Measurements from ENCODE around the gene CTXND1.

CTXND1 gene

GRCh38 chr15:80259942-80260510 is 8.0 kb upstream of the CTXND1 start:
- no peak overlapping the region for H3K4me2 ChIP-seq (ENCODE audit: low read depth, low read length, poor library complexity, severe bottlenecking)
- H3K27me3 ChIP-seq (ENCODE audit: insufficient read depth, low read length, poor library complexity, severe bottlenecking) = no peaks in the 10 kb centered on the region
- no peak overlapping the region for H2AFZ ChIP-seq (ENCODE audit: low read length)

DNA sequence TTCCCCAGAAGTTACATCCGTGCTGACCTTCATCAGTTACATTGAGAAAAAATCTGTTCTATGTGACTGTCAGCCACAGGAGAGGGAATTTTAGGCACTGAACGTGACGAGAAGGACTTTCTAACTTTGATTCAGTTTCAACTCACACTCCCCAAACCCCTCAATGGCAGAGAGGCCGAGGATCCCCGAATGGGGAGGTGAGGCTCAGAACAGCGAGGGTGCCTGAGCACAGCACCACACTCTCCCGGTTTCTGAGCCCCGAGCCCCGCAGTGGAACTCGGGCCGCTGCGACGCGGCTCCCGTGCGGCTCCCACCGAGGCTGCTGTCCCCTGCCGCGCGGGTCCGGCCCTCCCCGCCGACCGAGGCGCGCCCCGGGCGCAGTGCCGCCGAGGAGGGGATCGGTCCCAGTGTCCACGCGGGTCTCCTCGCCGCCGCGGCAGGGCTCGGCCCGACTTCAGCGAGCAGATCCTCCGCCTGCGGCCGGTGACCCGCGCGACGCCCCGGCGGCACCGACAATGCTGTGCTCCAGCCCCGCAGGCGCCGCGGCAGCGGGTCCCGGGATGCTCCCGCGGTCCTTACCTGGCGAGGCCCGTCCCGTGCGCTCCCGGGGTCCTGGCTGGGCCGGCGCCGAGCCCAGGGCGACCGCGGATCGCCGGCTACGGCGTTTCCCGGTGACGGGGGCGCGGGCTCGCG is 439 bp downstream of the CTXND1 start:
- no peaks in the 10 kb centered on the region for H3K27me3 ChIP-seq (ENCODE audit: insufficient read depth, low read length, poor library complexity, severe bottlenecking)
- H3K4me1 ChIP-seq (ENCODE audit: insufficient read depth, low read length, poor library complexity, severe bottlenecking) = no peaks in the 10 kb centered on the region
- H3K9me3 ChIP-seq (ENCODE audit: insufficient read depth, low read depth, low read length) = no peaks in the 10 kb centered on the region
- H3K4me3 ChIP-seq (ENCODE audit: low read length, poor library complexity, severe bottlenecking) = no peak overlapping the region
- no peak overlapping the region for H2AFZ ChIP-seq (ENCODE audit: low read length)
- no peak overlapping the region for H3K4me2 ChIP-seq (ENCODE audit: low read depth, low read length, poor library complexity, severe bottlenecking)
- no peaks in the 10 kb centered on the region for H3F3A ChIP-seq (ENCODE audit: low read depth)
- H3K9ac ChIP-seq (ENCODE audit: low read depth, low read length, poor library complexity, severe bottlenecking) = no peak overlapping the region
- no peaks in the 10 kb centered on the region for H3K36me3 ChIP-seq (ENCODE audit: insufficient read depth, low read length)
- no peaks in the 10 kb centered on the region for H4K20me1 ChIP-seq (ENCODE audit: insufficient read depth, low read length, poor library complexity, severe bottlenecking)
- H3K9me2 ChIP-seq (replicated peaks; ENCODE audit: low read depth, low read length) = no peaks in the 10 kb centered on the region
- H3K79me2 ChIP-seq (ENCODE audit: insufficient read depth, low read length) = no peaks in the 10 kb centered on the region
- TF ChIP-seq EZH2phosphoT487 (IDR thresholded peaks at IDR 0.05; ENCODE audit: borderline replicate concordance) = no peak
- TF ChIP-seq, protein P1, sequence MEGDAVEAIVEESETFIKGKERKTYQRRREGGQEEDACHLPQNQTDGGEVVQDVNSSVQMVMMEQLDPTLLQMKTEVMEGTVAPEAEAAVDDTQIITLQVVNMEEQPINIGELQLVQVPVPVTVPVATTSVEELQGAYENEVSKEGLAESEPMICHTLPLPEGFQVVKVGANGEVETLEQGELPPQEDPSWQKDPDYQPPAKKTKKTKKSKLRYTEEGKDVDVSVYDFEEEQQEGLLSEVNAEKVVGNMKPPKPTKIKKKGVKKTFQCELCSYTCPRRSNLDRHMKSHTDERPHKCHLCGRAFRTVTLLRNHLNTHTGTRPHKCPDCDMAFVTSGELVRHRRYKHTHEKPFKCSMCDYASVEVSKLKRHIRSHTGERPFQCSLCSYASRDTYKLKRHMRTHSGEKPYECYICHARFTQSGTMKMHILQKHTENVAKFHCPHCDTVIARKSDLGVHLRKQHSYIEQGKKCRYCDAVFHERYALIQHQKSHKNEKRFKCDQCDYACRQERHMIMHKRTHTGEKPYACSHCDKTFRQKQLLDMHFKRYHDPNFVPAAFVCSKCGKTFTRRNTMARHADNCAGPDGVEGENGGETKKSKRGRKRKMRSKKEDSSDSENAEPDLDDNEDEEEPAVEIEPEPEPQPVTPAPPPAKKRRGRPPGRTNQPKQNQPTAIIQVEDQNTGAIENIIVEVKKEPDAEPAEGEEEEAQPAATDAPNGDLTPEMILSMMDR (conservative IDR thresholded peaks at IDR 0.05; ENCODE audit: low read length) = no peak

More at GRCh38 chr15:80259942-80260510, 8.0 kb upstream of the CTXND1 start:
- Histone ChIP-seq H3K9me3 (ENCODE audit: insufficient read depth, low read depth, low read length) (0 out of 2 replicates have a peak, but pooled peaks cover 3% of the 10 kb centered on the region), H3K9ac (ENCODE audit: low read depth, low read length, poor library complexity, severe bottlenecking) (no peak overlapping the region), H4K20me1 (ENCODE audit: insufficient read depth, low read length, poor library complexity, severe bottlenecking) (no peaks in the 10 kb centered on the region), H3K9me2 (replicated peaks; ENCODE audit: low read depth, low read length) (no peaks in the 10 kb centered on the region), H3K36me3 (ENCODE audit: insufficient read depth, low read length) (no peaks in the 10 kb centered on the region), H3K79me2 (ENCODE audit: insufficient read depth, low read length) (no peaks in the 10 kb centered on the region), H3K4me1 (ENCODE audit: insufficient read depth, low read length, poor library complexity, severe bottlenecking) (no peaks in the 10 kb centered on the region), H3K4me3 (ENCODE audit: low read length, poor library complexity, severe bottlenecking) (no peak overlapping the region), H3F3A (ENCODE audit: low read depth) (no peaks in the 10 kb centered on the region)
- TF ChIP-seq EZH2phosphoT487 (IDR thresholded peaks at IDR 0.05; ENCODE audit: borderline replicate concordance) = no peak
- TF ChIP-seq, protein P1 (conservative IDR thresholded peaks at IDR 0.05; ENCODE audit: low read length) = no peak

- Histone ChIP-seq H4K20me1 (ENCODE audit: insufficient read depth, low read length, poor library complexity, severe bottlenecking) (no peaks in the 10 kb centered on the region), H3K27me3 (ENCODE audit: insufficient read depth, low read length, poor library complexity, severe bottlenecking) (no peaks in the 10 kb centered on the region), H2AFZ (ENCODE audit: low read length) (no peak overlapping the region), H3K9me3 (ENCODE audit: insufficient read depth, low read depth, low read length) (no peaks in the 10 kb centered on the region), H3K36me3 (ENCODE audit: insufficient read depth, low read length) (no peaks in the 10 kb centered on the region), H3K4me2 (ENCODE audit: low read depth, low read length, poor library complexity, severe bottlenecking) (no peak overlapping the region), H3K4me3 (ENCODE audit: low read length, poor library complexity, severe bottlenecking) (no peak overlapping the region), H3K79me2 (ENCODE audit: insufficient read depth, low read length) (no peaks in the 10 kb centered on the region), H3F3A (ENCODE audit: low read depth) (no peaks in the 10 kb centered on the region), H3K9me2 (replicated peaks; ENCODE audit: low read depth, low read length) (no peaks in the 10 kb centered on the region), H3K9ac (ENCODE audit: low read depth, low read length, poor library complexity, severe bottlenecking) (no peak overlapping the region), H3K4me1 (ENCODE audit: insufficient read depth, low read length, poor library complexity, severe bottlenecking) (no peaks in the 10 kb centered on the region)
- TF ChIP-seq EZH2phosphoT487 (IDR thresholded peaks at IDR 0.05; ENCODE audit: borderline replicate concordance) = no peak
- TF ChIP-seq, protein P1 (conservative IDR thresholded peaks at IDR 0.05; ENCODE audit: low read length) = no peak
Measured at GRCh38 chr15:80250614-80251427, 1.2 kb downstream of the CTXND1 start.

Measured in Loucy (cell line).